IgD-negative memory B cell (primary cell): ENCODE data around the gene PHF21B. TPM values are rescaled to one million over a fixed set of nuclear protein-coding genes. Genes with fewer than 3 reads are reported as not detected.

ENCODE experiments used
- polyA plus RNA-seq: library from polyadenylated mRNA; unstranded; fragments of 300-500 nt; fragmentation: Illumina TruSeq; gene quantifications from one replicate; pipeline ENCODE4 v1.2.3, GENCODE V29; 2021

PHF21B gene
- polyA plus RNA-seq, 1 donor from 2014 or later, result not detected

Other genes with a start within 250 kb of the PHF21B start
- 43.9 TPM for gene NUP50, start 153.9 kb upstream of the PHF21B start, polyA plus RNA-seq
- gene KIAA0930, start 230.9 kb upstream of the PHF21B start, polyA plus RNA-seq, result 3.3 TPM